SH-SY5Y (cell line): Measurements from ENCODE around the gene BTG2.

Source experiments
- GATA2 ChIP-seq: IDR thresholded peaks from 2 replicates; pipeline ENCODE4 v1.6.1; 2011; ENCODE audit warnings: mild to moderate bottlenecking, low read depth, low read length
- GATA3 ChIP-seq: IDR thresholded peaks from 2 replicates; pipeline ENCODE4 v1.6.1; 2011; ENCODE audit warnings: low read depth, mild to moderate bottlenecking, low read length, moderate library complexity

- TF ChIP-seq GATA2: no peak
- TF ChIP-seq GATA3: no peak
Observed at GRCh38 chr1:203342192-203342940, 37.0 kb downstream of the BTG2 start.
